Astrocyte (in vitro differentiated cells and primary cell): Measurements from ENCODE around the gene PBX1.

ENCODE experiments used
- CTCF ChIP-seq: IDR thresholded peaks from 2 replicates; pipeline ENCODE4 v1.5.1; 2011; ENCODE audit warnings: low read depth, mild to moderate bottlenecking, inconsistent platforms, low read length, moderate library complexity; ENCODE audit not compliant: insufficient read depth
- EZH2 ChIP-seq: IDR thresholded peaks from 2 replicates; pipeline ENCODE4 v1.6.1; 2012; ENCODE audit warnings: mild to moderate bottlenecking, low read length, inconsistent platforms; ENCODE audit not compliant: insufficient read depth

- TF ChIP-seq CTCF, result no peak
- TF ChIP-seq EZH2, result no peak
Observed at GRCh38 chr1:164689672-164690511, 130.9 kb downstream of the PBX1 start.
